NCI-H82 (cell line): ENCODE data around the gene ELFN2.
A peak's percentile ranks its signal among the peaks of the same experiment; 100 is the strongest.

ENCODE experiments used
- DNase-seq: peaks from one replicate; lab custom pipeline; 2025; lab: John Stamatoyannopoulos, UW

The ELFN2 gene

GRCh38 chr22:37384691-37385090 is 42.6 kb downstream of the ELFN2 start:
- no peak for DNase-seq

- peak; percentile 63 for DNase-seq
Measured at GRCh38 chr22:37383341-37383740, 43.9 kb downstream of the ELFN2 start.

- DNase-seq, result peak; percentile 36
Measured at GRCh38 chr22:37381489-37381888, 45.8 kb downstream of the ELFN2 start.

DNA sequence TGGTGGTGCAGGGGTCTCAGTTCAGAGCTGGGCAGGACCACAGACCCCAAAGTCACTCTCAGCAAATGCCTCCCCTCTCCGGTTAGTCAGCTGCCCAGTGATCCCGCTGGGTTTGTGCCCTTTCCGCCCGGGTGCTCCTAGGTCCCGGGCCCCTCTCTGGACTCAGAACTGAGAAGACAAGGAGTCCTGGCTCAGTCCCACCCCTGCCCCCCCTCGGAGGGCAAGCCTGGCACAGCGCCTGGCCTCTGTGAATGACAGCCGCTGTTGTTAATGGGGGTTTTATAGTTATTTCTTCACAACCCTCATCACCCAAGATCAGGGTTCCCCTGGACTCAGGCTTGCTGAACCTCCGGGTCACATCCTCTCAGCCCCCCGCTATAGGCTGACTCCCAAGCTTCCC is 47.6 kb downstream of the ELFN2 start:
- DNase-seq, result no peak

- no peak for DNase-seq
Measured at GRCh38 chr22:37379085-37379484, 48.2 kb downstream of the ELFN2 start.

- DNase-seq, result no peak
Measured at GRCh38 chr22:37378642-37379058, 48.6 kb downstream of the ELFN2 start.

DNA sequence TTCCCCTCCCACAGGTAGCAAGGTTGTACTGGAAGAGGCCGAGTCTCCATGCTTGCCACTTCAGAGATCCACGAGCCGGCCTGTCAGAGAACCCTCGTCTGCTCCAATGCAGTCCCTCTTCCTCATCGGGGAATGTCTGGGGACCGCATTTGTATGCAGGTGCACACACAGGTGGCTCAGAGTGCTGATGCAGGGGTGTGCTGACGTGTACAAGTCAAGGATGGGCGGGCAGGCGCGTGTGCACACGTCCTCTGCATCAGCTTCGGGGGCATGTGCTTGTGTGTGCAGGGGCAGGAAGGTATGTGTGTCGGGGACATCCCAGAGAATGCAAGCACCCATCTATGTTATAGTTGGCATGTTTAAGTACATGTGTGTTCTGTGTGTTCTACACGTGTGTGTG is 49.4 kb downstream of the ELFN2 start:
- no peak for DNase-seq

- no peak for DNase-seq
Measured at GRCh38 chr22:37377138-37377537, 50.1 kb downstream of the ELFN2 start.

GRCh38 chr22:37376643-37377042 is 50.6 kb downstream of the ELFN2 start:
- DNase-seq, result no peak

GRCh38 chr22:37375801-37376200 is 51.5 kb downstream of the ELFN2 start:
- DNase-seq, result no peak

DNA sequence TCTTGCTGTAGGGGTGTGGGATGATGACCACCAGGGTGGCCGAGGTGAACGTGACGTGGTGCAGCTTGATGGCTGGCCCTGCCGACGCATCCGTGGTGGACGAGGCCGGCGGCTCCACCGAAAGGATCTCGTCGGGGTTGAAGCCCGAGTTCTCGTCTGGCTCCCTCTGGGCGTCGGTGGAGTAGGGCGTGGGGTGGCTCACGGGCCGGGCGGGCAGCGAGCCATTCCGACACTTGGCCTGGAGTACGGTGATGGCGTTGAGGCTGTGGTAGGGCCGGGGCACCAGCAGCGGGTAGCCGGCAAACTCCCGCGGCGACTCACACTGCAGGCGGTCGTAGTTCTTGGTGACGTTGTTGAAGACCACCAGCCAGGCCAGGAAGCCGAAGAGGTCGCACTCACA is 52.7 kb downstream of the ELFN2 start:
- no peak for DNase-seq

DNA sequence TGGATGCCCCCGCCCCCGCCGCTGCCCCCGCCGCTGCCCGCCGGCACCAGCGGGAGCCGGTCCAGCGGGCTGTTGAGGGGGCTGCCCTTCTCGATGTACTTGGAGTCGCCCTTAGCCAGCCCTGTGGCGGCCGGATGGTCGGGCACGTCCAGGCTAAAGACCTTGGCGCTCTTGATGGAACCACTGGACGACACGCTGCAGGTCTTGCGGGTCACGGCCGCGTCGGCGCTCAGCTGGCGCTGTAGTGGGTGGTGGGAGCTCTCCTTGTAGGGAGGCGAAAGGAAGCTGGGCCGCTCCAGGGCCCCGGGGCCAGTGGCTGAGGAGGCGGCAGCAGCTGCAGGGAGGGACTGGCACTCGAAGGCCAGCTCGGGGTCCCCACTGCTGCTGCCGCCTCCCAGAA is 53.8 kb downstream of the ELFN2 start:
- DNase-seq, result no peak

DNA sequence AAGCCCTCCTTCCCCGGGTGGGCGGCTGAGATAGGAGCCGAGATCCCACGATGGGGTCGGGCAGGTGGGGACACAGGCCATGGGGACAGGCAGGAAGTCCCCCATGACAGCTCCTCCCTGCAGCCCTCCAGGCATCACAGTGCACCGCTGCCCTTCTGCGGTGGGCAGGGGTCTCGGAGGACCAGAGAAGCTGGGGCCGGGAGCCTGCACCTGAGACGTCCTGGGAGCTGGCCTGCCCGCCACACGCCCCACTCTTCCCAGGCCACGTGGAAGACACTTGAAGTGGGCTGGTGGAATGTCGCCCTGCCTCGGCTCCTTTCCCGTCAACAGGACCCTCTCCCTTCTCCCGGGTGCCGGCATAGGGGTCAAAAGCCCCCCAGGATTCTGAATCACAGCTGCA is 55.4 kb downstream of the ELFN2 start:
- no peak for DNase-seq

GRCh38 chr22:37371491-37371890 is 55.8 kb downstream of the ELFN2 start:
- DNase-seq, result no peak

GRCh38 chr22:37370306-37370979 is 56.8 kb downstream of the ELFN2 start:
- DNase-seq, result no peak

- no peak for DNase-seq
Measured at GRCh38 chr22:37369483-37369882, 57.8 kb downstream of the ELFN2 start.

GRCh38 chr22:37368058-37368457 is 59.2 kb downstream of the ELFN2 start:
- DNase-seq, result no peak

DNA sequence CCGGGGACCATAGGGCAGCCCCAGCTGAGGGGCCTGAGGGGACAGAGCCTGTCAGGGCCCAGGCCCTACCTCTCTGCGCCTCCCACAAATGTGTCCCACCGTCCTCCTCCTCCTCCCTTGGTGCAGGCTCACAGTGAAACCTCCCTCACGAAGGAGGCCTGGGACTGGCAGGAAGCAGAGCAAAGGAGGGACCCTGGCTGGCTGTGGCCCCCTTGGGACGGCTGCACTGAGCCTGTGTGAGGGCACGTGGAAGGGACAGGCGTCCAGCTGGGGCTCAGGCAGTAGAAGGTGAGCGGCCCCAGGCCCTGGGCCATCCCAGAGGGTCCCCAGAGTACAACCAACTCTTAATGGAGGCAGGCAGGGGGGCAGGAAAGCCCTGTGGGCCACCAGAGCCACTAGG is 60.7 kb downstream of the ELFN2 start:
- no peak for DNase-seq

DNA sequence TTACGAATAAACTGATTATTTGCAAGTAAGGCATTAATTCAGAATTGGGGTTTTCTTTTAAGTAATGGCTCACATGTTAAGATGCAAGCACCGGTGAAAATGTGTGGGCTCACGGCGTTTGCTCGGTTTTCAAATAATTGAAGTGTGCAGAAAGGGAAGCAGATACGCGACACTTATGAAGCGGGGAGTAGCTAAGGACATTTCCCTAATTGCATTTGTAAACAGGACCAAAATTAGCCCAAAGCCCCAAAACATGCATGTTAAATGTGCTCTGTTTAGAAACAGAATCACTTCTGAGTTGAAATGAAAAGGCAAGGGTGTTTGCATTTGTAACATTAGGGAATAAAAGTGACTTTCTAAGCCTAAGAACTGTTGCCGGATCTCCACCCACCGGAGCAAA is 61.3 kb downstream of the ELFN2 start:
- DNase-seq, result no peak

DNA sequence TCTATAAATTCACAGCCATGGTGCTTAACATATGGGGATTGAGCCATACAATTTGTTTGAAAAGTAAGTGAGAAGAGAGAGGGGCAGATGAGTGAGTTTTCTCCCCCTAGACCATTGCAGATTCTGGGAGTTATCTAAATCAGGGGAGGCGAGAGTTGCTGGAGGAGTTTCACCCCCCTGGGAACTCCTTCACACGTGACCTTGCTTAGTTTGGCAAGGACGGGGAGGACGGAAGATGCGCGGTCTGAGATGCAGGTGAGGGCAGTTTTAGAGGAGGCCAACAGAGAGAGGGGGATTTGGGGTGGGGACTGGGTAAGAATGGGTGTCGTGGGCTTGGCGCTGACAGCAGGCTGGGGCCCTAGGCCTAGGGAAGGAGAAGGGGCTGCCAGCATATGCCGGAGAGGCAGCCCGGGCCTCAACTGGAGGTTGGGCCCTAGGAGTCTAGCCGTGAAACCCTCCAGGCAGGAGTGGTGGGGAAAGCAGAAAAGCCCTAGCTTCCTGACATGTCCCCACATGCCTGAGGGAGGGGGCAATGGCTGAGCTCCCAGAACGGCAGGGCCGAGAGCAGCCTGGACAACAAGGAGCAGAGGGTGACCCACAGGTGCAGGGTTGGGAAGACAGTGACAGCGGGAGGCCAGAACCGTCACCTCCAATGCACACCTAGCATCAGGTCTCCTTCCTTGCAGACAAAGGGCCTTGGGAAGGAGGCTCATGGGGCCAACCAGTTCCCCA is 63.9 kb downstream of the ELFN2 start:
- no peak for DNase-seq

DNA sequence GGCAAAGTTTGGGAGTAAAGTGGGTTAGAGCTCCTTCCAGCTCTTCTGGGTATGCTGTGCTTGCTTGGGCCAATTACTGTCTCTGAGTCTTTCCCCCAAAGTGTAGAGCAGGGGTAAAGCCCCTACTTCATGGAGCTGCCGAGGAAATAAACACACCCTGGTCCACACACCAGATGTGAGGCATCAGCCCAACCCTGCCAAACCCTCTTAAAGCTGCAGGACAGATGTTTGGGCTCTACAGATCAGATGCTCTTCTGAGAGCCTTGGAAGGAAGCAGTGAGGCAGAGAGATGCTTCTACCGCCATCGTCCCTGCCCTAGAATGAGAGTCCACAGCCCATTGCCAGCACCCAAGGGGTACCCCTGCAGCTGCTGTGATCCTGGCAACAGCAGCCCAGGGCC is 64.7 kb downstream of the ELFN2 start:
- no peak for DNase-seq

- no peak for DNase-seq
Measured at GRCh38 chr22:37358917-37359316, 68.4 kb downstream of the ELFN2 start.

DNA sequence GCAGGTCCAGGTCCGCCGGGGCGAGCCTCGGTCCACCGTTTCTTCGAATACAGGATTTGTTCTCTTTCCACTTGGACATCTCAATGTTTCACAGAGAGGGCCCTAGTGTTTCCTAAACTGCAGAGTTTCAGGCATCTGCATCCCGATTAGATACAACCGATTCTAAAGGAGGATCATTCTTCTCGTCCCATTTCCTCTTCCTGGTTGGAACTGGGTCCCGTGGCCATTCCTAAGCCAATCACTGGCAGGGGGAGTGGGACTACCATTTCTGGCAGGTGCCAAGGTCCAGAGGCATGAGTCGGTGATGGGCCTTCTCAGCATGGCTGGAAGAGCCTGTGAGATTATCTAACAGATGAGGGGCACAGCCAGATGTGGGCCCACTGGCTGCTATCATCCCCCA is 68.9 kb downstream of the ELFN2 start:
- no peak for DNase-seq
